ENCODE data around the gene PTPRD. TPM values are rescaled to one million over a fixed set of nuclear protein-coding genes. Genes with fewer than 3 reads are reported as not detected.

The PTPRD gene
- total RNA-seq, 1 donor from 2014 or later, result 6.9 TPM

DNA sequence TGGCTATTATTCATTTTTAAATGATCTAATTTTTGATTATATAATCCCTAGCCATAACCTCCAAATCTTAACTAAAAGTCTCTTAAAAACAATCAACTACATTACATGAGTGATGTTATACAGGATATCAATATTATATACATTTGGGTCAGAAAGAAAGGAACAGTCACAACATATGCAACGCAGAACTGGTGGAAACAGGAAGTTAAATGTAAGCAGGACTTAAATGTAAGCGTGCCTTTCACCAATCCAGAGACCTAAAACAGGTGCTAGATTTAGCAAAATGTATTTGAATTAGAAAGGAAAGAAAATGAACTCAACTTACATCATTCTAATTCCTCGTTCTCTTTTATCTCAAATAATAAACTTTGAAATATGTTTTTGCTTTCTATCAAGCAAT, 738.5 kb downstream of the PTPRD start:
- intact Hi-C loops (cut with DNase I), result no loop called here
- H3K27ac ChIP-seq, result no peak overlapping the region
- TF ChIP-seq, protein P1, sequence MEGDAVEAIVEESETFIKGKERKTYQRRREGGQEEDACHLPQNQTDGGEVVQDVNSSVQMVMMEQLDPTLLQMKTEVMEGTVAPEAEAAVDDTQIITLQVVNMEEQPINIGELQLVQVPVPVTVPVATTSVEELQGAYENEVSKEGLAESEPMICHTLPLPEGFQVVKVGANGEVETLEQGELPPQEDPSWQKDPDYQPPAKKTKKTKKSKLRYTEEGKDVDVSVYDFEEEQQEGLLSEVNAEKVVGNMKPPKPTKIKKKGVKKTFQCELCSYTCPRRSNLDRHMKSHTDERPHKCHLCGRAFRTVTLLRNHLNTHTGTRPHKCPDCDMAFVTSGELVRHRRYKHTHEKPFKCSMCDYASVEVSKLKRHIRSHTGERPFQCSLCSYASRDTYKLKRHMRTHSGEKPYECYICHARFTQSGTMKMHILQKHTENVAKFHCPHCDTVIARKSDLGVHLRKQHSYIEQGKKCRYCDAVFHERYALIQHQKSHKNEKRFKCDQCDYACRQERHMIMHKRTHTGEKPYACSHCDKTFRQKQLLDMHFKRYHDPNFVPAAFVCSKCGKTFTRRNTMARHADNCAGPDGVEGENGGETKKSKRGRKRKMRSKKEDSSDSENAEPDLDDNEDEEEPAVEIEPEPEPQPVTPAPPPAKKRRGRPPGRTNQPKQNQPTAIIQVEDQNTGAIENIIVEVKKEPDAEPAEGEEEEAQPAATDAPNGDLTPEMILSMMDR (IDR thresholded peaks at IDR 0.05), result no peak

DNA sequence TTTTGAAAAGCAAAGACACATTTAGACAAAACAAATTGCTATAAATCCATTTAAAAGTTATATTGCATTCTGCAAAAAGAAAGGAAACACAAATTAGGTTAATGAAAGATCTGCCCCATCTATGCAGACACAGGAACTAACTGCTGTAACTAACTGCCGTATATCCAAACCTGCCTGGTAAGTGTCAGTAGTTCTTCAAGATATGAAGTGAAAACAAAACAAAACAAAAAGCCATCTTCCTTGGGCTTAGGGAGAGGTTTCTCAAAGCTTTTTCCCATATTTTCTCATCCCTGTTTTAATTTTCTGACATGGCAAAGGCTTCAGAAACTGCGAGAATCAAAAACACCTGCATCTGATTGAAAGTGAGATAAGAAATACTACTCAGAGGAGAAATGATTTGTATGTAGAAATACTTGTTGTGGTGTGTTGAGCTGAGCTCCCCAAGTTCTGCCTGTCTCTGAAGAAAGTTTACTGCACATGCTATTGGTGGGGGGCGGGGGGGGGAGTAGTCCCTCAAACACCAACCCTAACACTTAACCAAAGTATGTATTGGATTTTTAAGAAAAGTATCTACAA, 750.5 kb downstream of the PTPRD start:
- H3K36me3 ChIP-seq, result no peaks in the 10 kb centered on the region
- H3K9me3 ChIP-seq, result no peaks in the 10 kb centered on the region
- H3K27ac ChIP-seq, result no peak overlapping the region
- H3K4me3 ChIP-seq, result no peak overlapping the region
- no peaks in the 10 kb centered on the region for H3K4me1 ChIP-seq
- no peak for DNase-seq (ENCODE audit: low spot score in 2 of 2)
- intact Hi-C loops (cut with DNase I), result no loop called here
- TF ChIP-seq, protein P1 (IDR thresholded peaks at IDR 0.05), result no peak
- no peaks in the 10 kb centered on the region for H3K27me3 ChIP-seq

More for the DNA sequence above, 738.5 kb downstream of the PTPRD start:
- H3K36me3 ChIP-seq, result no peaks in the 10 kb centered on the region
- no peaks in the 10 kb centered on the region for H3K9me3 ChIP-seq
- H3K4me3 ChIP-seq, result no peak overlapping the region
- H3K27me3 ChIP-seq, result no peaks in the 10 kb centered on the region
- no peak for DNase-seq (ENCODE audit: low spot score in 2 of 2)
- no peaks in the 10 kb centered on the region for H3K4me1 ChIP-seq

DNA sequence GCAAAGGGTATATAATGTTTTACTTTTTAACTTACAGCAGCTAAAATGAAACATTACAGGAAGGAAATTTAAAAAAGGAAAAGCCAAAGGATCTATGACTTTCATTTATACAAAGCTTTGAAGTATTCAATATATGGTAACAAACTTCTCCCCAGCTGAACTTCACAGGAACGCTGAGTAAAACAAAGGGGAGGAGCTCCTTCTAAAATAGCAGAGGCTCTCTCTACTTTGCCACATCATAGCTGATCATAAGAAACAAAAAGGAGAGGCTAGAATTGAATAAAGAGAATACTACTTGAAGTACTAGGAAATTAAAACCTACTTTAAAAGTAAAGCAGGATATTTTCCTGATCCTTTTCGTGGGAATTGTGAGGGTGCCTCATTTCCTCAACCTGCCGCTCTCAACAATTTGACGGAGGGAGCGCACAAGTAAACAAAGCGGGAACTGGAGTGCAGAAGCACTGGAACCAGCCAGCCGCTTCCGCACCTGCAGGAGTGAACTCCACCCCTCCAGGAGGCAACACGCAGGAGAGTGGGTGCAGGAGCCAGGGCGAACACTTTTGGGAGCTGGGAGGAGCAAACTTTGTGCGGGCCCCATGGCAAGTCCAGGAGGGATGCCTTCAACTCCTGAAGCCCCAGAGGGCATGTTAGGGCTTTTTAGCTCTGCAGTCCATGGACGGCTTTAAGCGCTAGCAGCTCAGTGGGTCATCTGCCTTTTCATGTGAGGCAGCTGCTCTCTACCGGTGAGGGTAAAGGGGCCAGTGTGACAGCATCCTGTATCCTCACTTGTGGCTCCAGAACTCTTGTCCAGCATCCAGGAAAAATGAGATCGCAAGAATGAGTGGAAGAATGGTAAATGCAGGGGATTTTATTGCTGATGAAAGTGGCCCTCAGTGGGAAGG, 757.4 kb downstream of the PTPRD start:
- TF ChIP-seq, protein P1 (IDR thresholded peaks at IDR 0.05), result no peak
- Histone ChIP-seq H3K27me3 (no peaks in the 10 kb centered on the region), H3K27ac (no peak overlapping the region), H3K4me3 (no peak overlapping the region), H3K9me3 (no peaks in the 10 kb centered on the region), H3K4me1 (no peaks in the 10 kb centered on the region), H3K36me3 (no peaks in the 10 kb centered on the region)
- DNase-seq (ENCODE audit: low spot score in 2 of 2), result no peak
- intact Hi-C loops (cut with DNase I), result no loop called here

DNA sequence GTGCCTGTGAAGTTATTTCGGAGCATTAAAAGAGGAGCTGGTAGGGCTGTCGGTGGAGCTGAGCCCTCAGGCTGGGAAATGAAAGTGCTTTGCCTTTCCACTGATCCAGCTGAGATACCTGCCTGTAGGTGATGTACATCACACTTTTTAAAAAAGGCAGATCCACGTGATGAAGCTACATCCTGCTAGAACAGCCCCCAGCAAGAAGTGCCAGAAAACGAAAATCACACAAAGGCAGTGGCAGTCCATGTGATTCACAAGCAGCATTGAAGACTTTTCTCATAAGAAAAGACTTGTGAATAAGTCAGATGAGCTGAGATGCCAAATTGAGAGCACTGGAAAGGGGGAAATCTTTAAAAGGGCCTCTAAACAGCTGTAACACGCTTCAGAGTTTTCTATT, 765.1 kb downstream of the PTPRD start:
- intact Hi-C loops (cut with DNase I), result no loop called here
- no peaks in the 10 kb centered on the region for H3K9me3 ChIP-seq
- H3K4me1 ChIP-seq, result no peaks in the 10 kb centered on the region
- TF ChIP-seq, protein P1 (IDR thresholded peaks at IDR 0.05), result no peak
- no peak for DNase-seq (ENCODE audit: low spot score in 2 of 2)
- H3K4me3 ChIP-seq, result no peak overlapping the region
- H3K27ac ChIP-seq, result no peak overlapping the region
- no peaks in the 10 kb centered on the region for H3K36me3 ChIP-seq
- H3K27me3 ChIP-seq, result no peaks in the 10 kb centered on the region

DNA sequence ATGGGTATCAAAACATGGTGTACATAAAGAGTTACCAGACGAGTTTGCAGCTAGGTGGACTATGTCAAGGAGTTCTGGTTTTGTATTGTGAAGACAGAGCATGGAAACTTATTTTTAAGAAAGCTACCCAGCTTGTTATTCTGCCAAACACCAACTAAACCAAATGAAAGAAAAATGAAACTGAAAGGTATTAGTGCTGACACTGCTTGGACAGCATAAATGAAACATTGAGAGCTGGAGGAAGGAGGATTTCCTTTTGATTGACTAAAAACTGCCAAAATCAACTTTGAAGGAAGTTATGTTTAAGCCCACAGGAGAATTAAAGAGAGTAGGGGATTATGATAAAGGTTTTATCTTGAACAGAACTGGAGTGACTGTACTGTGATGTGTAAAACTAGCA, 766.2 kb downstream of the PTPRD start:
- no peaks in the 10 kb centered on the region for H3K27me3 ChIP-seq
- no peak for DNase-seq (ENCODE audit: low spot score in 2 of 2)
- H3K4me1 ChIP-seq, result no peaks in the 10 kb centered on the region
- no peaks in the 10 kb centered on the region for H3K9me3 ChIP-seq
- TF ChIP-seq, protein P1 (IDR thresholded peaks at IDR 0.05), result no peak
- H3K4me3 ChIP-seq, result no peak overlapping the region
- intact Hi-C loops (cut with DNase I), result no loop called here
- no peak overlapping the region for H3K27ac ChIP-seq
- H3K36me3 ChIP-seq, result no peaks in the 10 kb centered on the region
